Testis (tissue), 2 donors: ENCODE measurements around the gene C1R.

ENCODE experiments used
- CTCF ChIP-seq, 3 experiments: fragments of 450-650 bp in 2 of 3; fragments of 200-600 bp in 1 of 3; sonication (generic) in 1 of 3; IDR thresholded peaks; one replicate each; pipeline ENCODE4 v1.5.1; 2016 to 2019; ENCODE audit warnings: antibody characterized with exemption in 3 of 3, mild to moderate bottlenecking in 2 of 3, moderate library complexity in 1 of 3
- POLR2A ChIP-seq: fragments of 450-650 bp; IDR thresholded peaks from one replicate; pipeline ENCODE4 v1.6.1; 2017; ENCODE audit warnings: antibody characterized with exemption, mild to moderate bottlenecking, moderate library complexity

- TF ChIP-seq CTCF (IDR thresholded peaks at IDR 0.05) (no peak), POLR2A (no peak)
These were observed 4.7 kb upstream of the C1R start for GRCh38 chr12:7096979-7097378.
